Smooth muscle cell (in vitro differentiated cells): ENCODE measurements around the gene USP15. TPM values are rescaled to one million over a fixed set of nuclear protein-coding genes. Genes with fewer than 3 reads are reported as not detected.

Source experiments
- DNase-seq: peaks from one replicate; lab custom pipeline; 2025; ENCODE audit not compliant: unreplicated experiment; lab: John Stamatoyannopoulos, UW
- H2AFZ ChIP-seq: fragments of 200-600 bp; sonication (generic); 2 replicates; pipeline ENCODE4 v1.6.0; 2016; ENCODE audit warnings: antibody characterized with exemption, low read depth, mild to moderate bottlenecking
- H3F3A ChIP-seq: fragments of 200-600 bp; sonication (generic); 2 replicates; pipeline ENCODE4 v1.6.0; 2017; ENCODE audit warnings: antibody characterized with exemption, low read depth
- H3K27ac ChIP-seq: fragments of 200-600 bp; sonication (generic); 2 replicates; pipeline ENCODE4 v1.5.1; 2016; ENCODE audit warnings: low read depth, mild to moderate bottlenecking
- H3K27me3 ChIP-seq: fragments of 200-600 bp; sonication (generic); 2 replicates; pipeline ENCODE4 v1.6.1; 2016; ENCODE audit warnings: low read depth, mild to moderate bottlenecking
- H3K36me3 ChIP-seq: fragments of 200-600 bp; sonication (generic); 2 replicates; pipeline ENCODE4 v1.5.1; 2016; ENCODE audit warnings: low read depth
- H3K4me1 ChIP-seq: fragments of 200-600 bp; sonication (generic); 2 replicates; pipeline ENCODE4 v1.5.1; 2016; ENCODE audit warnings: low read depth
- H3K4me2 ChIP-seq: fragments of 200-600 bp; sonication (generic); 2 replicates; pipeline ENCODE4 v1.6.0; 2016; ENCODE audit warnings: mild to moderate bottlenecking
- H3K4me3 ChIP-seq: fragments of 200-600 bp; sonication (generic); 2 replicates; pipeline ENCODE4 v1.5.1; 2016; ENCODE audit warnings: mild to moderate bottlenecking
- H3K79me2 ChIP-seq: fragments of 200-600 bp; sonication (generic); 2 replicates; pipeline ENCODE4 v1.6.0; 2016; ENCODE audit warnings: low read depth, mild to moderate bottlenecking
- H3K9ac ChIP-seq: fragments of 200-600 bp; sonication (generic); 2 replicates; pipeline ENCODE4 v1.6.0; 2016; ENCODE audit warnings: low read depth
- H3K9me3 ChIP-seq: fragments of 200-600 bp; sonication (generic); replicated peaks from 2 replicates; pipeline ENCODE4 v1.5.1; 2016; ENCODE audit warnings: low read depth
- H4K20me1 ChIP-seq: fragments of 200-600 bp; sonication (generic); 2 replicates; pipeline ENCODE4 v1.6.0; 2016; ENCODE audit warnings: low read depth
- WGBS: methylation state at CpG from one replicate; pipeline ENCODE4 v1.1.7; 2016; ENCODE audit warnings: low lambda C conversion rate; 5-methylcytosine and 5-hydroxymethylcytosine counted together
- polyA plus RNA-seq: library from polyadenylated mRNA; unstranded; fragments of >200 nt; fragmentation: Nextera tagmentation; extraction: Ambion mirVana; gene quantifications from 2 replicates; pipeline ENCODE4 v1.2.1, GENCODE V29; 2016
- total RNA-seq: library from RNA; depleted of rRNA; stranded (reverse); fragments of >200 nt; gene quantifications from 2 replicates; pipeline ENCODE4 v1.2.3, GENCODE V29; 2014
- TF ChIP-seq, protein P1 (sequence below): fragments of 200-600 bp; sonication (generic); IDR thresholded peaks from 2 replicates; pipeline ENCODE4 v1.5.1; 2017; ENCODE audit warnings: borderline replicate concordance, mild to moderate bottlenecking, antibody characterized with exemption; ENCODE audit not compliant: insufficient read depth, poor library complexity, severe bottlenecking

The USP15 gene
- total and polyA plus RNA-seq, 2 experiments from 2014 or later = 28.7 to 53.5 TPM

DNA sequence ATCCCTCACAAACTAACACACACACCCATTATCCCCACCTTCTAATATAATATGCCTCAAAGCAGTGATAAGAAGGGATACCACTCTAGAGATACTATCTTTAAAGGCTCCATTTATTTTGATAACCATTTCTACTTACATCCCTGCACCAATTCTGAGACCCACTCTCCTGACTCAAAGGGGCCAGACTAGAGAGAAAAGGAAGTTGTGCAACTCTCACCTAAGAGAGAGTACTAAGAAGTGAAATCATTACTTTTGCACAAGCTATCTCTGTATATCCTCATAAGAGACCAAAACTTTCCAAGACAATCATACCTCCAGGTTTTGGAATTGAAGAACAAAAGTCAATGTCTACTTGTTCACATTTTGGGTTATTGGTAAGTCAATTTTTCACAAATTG, 45.4 kb upstream of the USP15 start:
- H3K4me1 ChIP-seq = no peaks in the 10 kb centered on the region
- H4K20me1 ChIP-seq = no peaks in the 10 kb centered on the region
- H3K36me3 ChIP-seq = no peaks in the 10 kb centered on the region
- no peaks in the 10 kb centered on the region for H3K9me3 ChIP-seq
- H3K4me3 ChIP-seq = no peak overlapping the region
- no peak for DNase-seq
- no peak overlapping the region for H3K9ac ChIP-seq
- no peak overlapping the region for H3K4me2 ChIP-seq
- no peak overlapping the region for H3K27ac ChIP-seq
- no peaks in the 10 kb centered on the region for H3K27me3 ChIP-seq
- no peak overlapping the region for H2AFZ ChIP-seq
- no peaks in the 10 kb centered on the region for H3F3A ChIP-seq
- no peaks in the 10 kb centered on the region for H3K79me2 ChIP-seq
- TF ChIP-seq, protein P1, sequence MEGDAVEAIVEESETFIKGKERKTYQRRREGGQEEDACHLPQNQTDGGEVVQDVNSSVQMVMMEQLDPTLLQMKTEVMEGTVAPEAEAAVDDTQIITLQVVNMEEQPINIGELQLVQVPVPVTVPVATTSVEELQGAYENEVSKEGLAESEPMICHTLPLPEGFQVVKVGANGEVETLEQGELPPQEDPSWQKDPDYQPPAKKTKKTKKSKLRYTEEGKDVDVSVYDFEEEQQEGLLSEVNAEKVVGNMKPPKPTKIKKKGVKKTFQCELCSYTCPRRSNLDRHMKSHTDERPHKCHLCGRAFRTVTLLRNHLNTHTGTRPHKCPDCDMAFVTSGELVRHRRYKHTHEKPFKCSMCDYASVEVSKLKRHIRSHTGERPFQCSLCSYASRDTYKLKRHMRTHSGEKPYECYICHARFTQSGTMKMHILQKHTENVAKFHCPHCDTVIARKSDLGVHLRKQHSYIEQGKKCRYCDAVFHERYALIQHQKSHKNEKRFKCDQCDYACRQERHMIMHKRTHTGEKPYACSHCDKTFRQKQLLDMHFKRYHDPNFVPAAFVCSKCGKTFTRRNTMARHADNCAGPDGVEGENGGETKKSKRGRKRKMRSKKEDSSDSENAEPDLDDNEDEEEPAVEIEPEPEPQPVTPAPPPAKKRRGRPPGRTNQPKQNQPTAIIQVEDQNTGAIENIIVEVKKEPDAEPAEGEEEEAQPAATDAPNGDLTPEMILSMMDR = no peak

DNA sequence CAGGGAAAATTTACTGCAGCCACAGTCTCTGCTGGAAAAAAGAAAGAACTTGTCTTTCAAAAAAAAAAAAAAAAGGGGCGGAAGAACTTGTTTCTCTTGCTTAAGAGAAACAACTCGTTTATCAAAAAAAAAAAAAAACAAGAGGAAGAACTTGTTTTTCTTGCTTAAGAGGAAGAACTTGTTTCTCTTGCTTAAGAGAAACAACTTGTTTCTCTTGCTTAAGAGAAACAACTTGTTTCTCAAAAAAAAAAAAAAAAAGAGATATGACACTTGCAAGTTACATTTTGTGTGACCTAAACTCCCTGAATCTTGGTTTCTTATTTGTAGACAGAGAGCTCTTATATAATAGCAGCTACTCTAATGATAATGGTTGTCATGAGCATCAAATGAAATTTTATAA, 44.7 kb upstream of the USP15 start:
- H3K4me2 ChIP-seq = no peak overlapping the region
- H3K4me3 ChIP-seq = no peak overlapping the region
- DNase-seq = no peak
- no peaks in the 10 kb centered on the region for H4K20me1 ChIP-seq
- H3K27me3 ChIP-seq = no peaks in the 10 kb centered on the region
- H3K36me3 ChIP-seq = no peaks in the 10 kb centered on the region
- no peaks in the 10 kb centered on the region for H3F3A ChIP-seq
- no peaks in the 10 kb centered on the region for H3K79me2 ChIP-seq
- no peaks in the 10 kb centered on the region for H3K9me3 ChIP-seq
- no peaks in the 10 kb centered on the region for H3K4me1 ChIP-seq
- no peak overlapping the region for H2AFZ ChIP-seq
- no peak overlapping the region for H3K27ac ChIP-seq
- TF ChIP-seq, protein P1 = no peak
- H3K9ac ChIP-seq = no peak overlapping the region
- 51% methylated on average over 2 of the region's 2 CpGs for WGBS

DNA sequence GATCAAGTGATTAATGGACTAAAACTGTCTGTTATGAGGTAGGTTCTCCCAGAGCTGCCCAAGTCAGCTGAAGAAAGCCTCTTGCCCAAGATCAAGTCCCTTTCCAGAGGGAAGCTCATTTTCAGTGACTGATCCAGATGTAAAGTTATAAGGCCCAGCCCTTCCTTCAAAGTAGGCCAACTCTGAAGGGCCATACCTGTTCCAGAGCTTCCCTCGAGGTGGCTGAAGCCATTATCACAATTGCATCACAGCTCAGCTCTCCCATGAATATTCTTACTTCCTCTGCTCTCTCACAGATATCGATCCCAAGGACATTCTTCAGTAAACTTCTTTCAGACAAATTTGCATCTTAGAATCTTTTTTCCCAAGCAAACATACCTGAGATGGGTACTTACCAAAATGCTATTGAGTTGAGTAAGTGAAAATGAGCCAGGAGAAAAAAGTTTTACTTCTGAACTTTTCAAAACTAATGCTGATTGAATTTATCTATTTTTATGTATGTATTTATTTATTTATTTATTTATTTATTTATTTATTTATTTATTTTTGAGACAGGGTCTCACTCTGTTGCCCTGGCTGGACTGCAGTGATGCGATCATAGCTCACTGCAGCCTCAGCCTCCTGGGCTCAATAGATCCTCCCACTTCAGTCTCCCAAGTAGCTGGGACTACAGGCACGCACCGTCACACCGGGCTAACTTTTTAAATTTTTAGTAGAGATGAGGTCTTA, 42.6 kb upstream of the USP15 start:
- Histone ChIP-seq H3K79me2 (no peaks in the 10 kb centered on the region), H4K20me1 (no peaks in the 10 kb centered on the region), H3K9ac (no peak overlapping the region), H2AFZ (no peak overlapping the region), H3K9me3 (no peaks in the 10 kb centered on the region), H3K4me2 (no peak overlapping the region), H3K4me3 (no peak overlapping the region), H3K4me1 (no peaks in the 10 kb centered on the region), H3K27ac (no peak overlapping the region), H3K27me3 (no peaks in the 10 kb centered on the region), H3F3A (no peaks in the 10 kb centered on the region), H3K36me3 (no peaks in the 10 kb centered on the region)
- DNase-seq = no peak
- 91% methylated on average over 6 of the region's 6 CpGs for WGBS
- TF ChIP-seq, protein P1 = no peak

DNA sequence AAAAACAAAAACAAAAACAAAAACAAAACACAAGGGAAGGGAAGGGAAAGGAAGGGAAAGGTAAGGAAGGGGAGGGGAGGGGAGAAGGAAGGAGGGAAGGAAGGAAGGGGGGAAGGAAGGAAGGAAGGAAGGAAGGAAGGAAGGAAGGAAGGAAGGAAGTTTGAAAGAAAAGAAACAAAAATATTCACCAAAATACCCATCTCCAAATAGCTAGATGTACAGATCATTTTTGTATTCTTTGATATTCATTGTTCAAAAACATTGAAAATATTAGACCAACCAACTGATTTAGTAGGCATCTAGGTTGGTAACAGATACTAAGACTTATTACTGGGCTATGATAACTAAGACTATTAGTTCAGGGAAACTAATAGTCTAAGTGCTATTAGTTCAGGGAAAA, 39.1 kb upstream of the USP15 start:
- DNase-seq = no peak
- Histone ChIP-seq H3K4me3 (no peak overlapping the region), H3K9me3 (no peaks in the 10 kb centered on the region), H3K79me2 (no peaks in the 10 kb centered on the region), H3K27ac (no peak overlapping the region), H3K9ac (no peak overlapping the region), H3K4me2 (no peak overlapping the region), H3K36me3 (no peaks in the 10 kb centered on the region), H3K4me1 (no peaks in the 10 kb centered on the region), H3K27me3 (no peaks in the 10 kb centered on the region), H4K20me1 (no peaks in the 10 kb centered on the region), H2AFZ (no peak overlapping the region), H3F3A (no peaks in the 10 kb centered on the region)
- TF ChIP-seq, protein P1 = no peak
